Thoracic aorta (tissue), 2 donors: ENCODE results near the gene IZUMO4. TPM values are rescaled to one million over a fixed set of nuclear protein-coding genes. Genes with fewer than 3 reads are reported as not detected.
"Not testable (repeated sequence)": the region's sequence is repeated elsewhere in the genome, so short reads cannot be mapped to it uniquely, and the experiment has no call there.

Experiments used
- ATAC-seq: fragments of 150-250 bp; one replicate; pipeline ENCODE4 v1.8.0; 2017; ENCODE audit warnings: low read depth; ENCODE audit not compliant: insufficient number of reproducible peaks, low FRiP score
- DNase-seq: peaks from one replicate; pipeline ENCODE4 v3.0.0-alpha.2; 2020; ENCODE audit warnings: low spot score
- H3K27ac ChIP-seq, 2 donors: fragments of 200-600 bp; sonication (generic); 1 replicate in 1 of 2; 2 replicates in 1 of 2; pipeline ENCODE4 v1.5.1; 2016; ENCODE audit warnings: mild to moderate bottlenecking in 2 of 2, moderate library complexity in 2 of 2
- H3K27me3 ChIP-seq: fragments of 200-600 bp; sonication (generic); replicated peaks from 2 replicates; pipeline ENCODE4 v1.6.0; 2016; ENCODE audit warnings: mild to moderate bottlenecking; ENCODE audit not compliant: insufficient read depth
- H3K36me3 ChIP-seq: fragments of 200-600 bp; sonication (generic); one replicate; pipeline ENCODE4 v1.5.1; 2016
- H3K4me1 ChIP-seq, 2 donors: fragments of 200-600 bp; sonication (generic); 1 replicate in 1 of 2; 2 replicates in 1 of 2; pipeline versions ENCODE4 v1.5.1 to v1.6.0; 2016; ENCODE audit warnings: low read depth in 2 of 2, mild to moderate bottlenecking in 1 of 2; ENCODE audit not compliant: control insufficient read depth in 1 of 2
- H3K4me3 ChIP-seq: fragments of 200-600 bp; sonication (generic); 2 replicates; pipeline ENCODE4 v1.5.1; 2016; ENCODE audit warnings: mild to moderate bottlenecking
- H3K9me3 ChIP-seq: fragments of 200-600 bp; sonication (generic); 2 replicates; pipeline ENCODE4 v1.5.1; 2016
- total RNA-seq, 2 donors: library from RNA; depleted of rRNA; stranded (reverse); fragments of >200 nt; gene quantifications; one replicate each; pipeline versions ENCODE4 v1.1.0 to v1.2.3, GENCODE V29; 2016
- TF ChIP-seq, protein P1 (sequence below): fragments of 200-600 bp; sonication (generic); IDR thresholded peaks from one replicate; pipeline ENCODE4 v1.5.1; 2019; ENCODE audit warnings: antibody characterized with exemption

Gene IZUMO4
- total RNA-seq, 2 donors from 2014 or later: 3.1 to 6.1 TPM

DNA sequence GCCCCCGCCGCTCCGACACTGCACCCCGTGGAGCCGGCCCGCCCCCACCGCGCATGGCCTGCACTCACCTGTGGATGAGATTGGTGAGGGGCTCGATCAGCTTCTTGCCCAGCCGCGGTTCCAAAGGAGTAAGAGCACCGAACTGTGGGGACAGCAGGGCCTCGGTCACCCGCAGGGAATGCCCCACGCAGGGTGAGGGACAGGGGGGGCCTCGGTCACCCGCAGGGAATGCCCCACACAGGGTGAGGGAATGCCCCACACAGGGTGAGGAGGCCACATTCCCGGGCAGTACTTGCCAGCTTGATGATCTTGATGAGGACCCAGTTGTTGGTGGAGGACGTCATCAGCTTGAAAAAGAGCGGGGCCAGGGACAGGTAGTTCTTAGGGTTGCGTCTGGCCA lies 32.3 kb downstream of the IZUMO4 start:
- H3K9me3 ChIP-seq: no peaks in the 10 kb centered on the region
- no peak for DNase-seq
- H3K36me3 ChIP-seq: peaks cover 48% of the 10 kb centered on the region
- H3K27me3 ChIP-seq: no peaks in the 10 kb centered on the region
- no peaks in the 10 kb centered on the region for H3K4me1 ChIP-seq
- no peak for ATAC-seq
- TF ChIP-seq, protein P1, sequence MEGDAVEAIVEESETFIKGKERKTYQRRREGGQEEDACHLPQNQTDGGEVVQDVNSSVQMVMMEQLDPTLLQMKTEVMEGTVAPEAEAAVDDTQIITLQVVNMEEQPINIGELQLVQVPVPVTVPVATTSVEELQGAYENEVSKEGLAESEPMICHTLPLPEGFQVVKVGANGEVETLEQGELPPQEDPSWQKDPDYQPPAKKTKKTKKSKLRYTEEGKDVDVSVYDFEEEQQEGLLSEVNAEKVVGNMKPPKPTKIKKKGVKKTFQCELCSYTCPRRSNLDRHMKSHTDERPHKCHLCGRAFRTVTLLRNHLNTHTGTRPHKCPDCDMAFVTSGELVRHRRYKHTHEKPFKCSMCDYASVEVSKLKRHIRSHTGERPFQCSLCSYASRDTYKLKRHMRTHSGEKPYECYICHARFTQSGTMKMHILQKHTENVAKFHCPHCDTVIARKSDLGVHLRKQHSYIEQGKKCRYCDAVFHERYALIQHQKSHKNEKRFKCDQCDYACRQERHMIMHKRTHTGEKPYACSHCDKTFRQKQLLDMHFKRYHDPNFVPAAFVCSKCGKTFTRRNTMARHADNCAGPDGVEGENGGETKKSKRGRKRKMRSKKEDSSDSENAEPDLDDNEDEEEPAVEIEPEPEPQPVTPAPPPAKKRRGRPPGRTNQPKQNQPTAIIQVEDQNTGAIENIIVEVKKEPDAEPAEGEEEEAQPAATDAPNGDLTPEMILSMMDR: no peak
- no peak overlapping the region for H3K4me3 ChIP-seq
- no peak overlapping the region for H3K27ac ChIP-seq

- no peaks in the 10 kb centered on the region for H3K27me3 ChIP-seq
- no peak for ATAC-seq
- H3K27ac ChIP-seq: no peak overlapping the region
- TF ChIP-seq, protein P1: no peak
- peaks cover 43% of the 10 kb centered on the region for H3K36me3 ChIP-seq
- DNase-seq: no peak
- no peak overlapping the region for H3K4me3 ChIP-seq
- H3K9me3 ChIP-seq: no peaks in the 10 kb centered on the region
- no peaks in the 10 kb centered on the region for H3K4me1 ChIP-seq
Observed at GRCh38 chr19:2129486-2129885, 32.8 kb downstream of the IZUMO4 start.

- no peak for DNase-seq
- peaks cover 42% of the 10 kb centered on the region for H3K36me3 ChIP-seq
- H3K9me3 ChIP-seq: no peaks in the 10 kb centered on the region
- H3K4me1 ChIP-seq: no peaks in the 10 kb centered on the region
- TF ChIP-seq, protein P1: no peak
- no peak for ATAC-seq
- no peak overlapping the region for H3K27ac ChIP-seq
- H3K27me3 ChIP-seq: no peaks in the 10 kb centered on the region
- no peak overlapping the region for H3K4me3 ChIP-seq
Observed at GRCh38 chr19:2129892-2130770, 33.4 kb downstream of the IZUMO4 start.

DNA sequence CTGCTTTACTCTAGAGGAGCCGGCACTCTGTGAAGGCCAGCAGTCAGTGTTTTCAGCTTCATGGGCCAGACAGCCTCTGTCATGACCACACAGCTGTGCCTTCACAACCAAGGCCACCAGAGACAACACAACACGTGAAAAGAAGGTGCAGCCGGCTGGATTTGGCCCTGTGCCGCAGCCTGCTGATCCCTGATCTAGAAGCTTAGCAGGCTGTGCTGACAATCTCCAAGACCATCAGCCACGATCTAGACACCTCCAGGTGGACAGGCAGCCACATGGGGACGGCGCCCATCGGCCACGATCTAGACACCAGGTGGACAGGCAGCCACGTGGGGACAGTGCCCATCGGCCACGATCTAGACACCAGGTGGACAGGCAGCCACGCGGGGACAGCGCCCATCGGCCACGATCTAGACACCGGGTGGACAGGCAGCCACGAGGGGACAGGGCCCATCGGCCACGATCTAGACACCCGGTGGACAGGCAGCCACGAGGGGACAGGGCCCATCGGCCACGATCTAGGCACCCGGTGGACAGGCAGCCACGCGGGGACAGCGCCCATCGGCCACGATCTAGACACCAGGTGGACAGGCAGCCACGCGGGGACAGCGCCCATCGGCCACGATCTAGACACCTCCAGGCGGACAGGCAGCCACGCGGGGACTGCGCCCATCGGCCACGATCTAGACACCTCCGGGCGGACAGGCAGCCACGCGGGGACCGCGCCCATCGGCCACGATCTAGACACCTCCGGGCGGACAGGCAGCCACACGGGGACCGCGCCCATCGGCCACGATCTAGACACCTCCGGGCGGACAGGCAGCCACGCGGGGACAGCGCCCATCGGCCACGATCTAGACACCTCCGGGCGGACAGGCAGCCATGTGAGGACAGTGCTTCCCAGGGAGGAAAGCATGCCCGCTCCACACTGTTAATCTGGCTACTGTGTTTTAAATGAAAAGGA lies 34.6 kb downstream of the IZUMO4 start:
- not testable (repeated sequence) for H3K27me3 ChIP-seq, H3K9me3 ChIP-seq, ATAC-seq, H3K4me3 ChIP-seq, H3K4me1 ChIP-seq, H3K27ac ChIP-seq, DNase-seq
- peaks cover 43% of the 10 kb centered on the region for H3K36me3 ChIP-seq

DNA sequence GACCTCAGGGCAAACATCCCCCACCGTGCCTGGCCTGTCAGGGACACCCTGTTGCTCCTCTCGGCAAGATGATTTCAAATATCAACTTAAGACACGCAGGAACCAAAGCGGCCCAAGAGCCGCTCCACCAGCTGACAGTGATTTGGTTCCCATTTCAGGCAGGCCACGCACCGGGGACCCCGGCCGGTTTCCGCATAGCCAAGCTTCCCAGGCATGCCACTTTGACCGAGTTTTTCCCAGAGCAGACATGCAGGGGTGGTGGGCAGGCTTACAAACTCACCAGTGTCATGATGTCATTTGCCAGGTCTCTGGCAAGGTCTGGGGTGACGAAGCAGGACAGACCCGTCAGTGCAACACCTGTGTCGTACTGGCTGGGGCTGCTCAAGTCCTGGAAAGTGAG lies 35.5 kb downstream of the IZUMO4 start:
- peaks cover 48% of the 10 kb centered on the region for H3K36me3 ChIP-seq
- H3K27ac ChIP-seq: no peak overlapping the region
- H3K27me3 ChIP-seq: no peaks in the 10 kb centered on the region
- DNase-seq (no peak), ATAC-seq (no peak)
- TF ChIP-seq, protein P1: no peak
- no peaks in the 10 kb centered on the region for H3K9me3 ChIP-seq
- no peak overlapping the region for H3K4me3 ChIP-seq
- H3K4me1 ChIP-seq: no peaks in the 10 kb centered on the region
